ENCODE measurements around the gene POLR2H. TPM values are rescaled to one million over a fixed set of nuclear protein-coding genes. Genes with fewer than 3 reads are reported as not detected.
A peak's percentile ranks its signal among the peaks of the same experiment; 100 is the strongest.

POLR2H gene
- total RNA-seq, 1 donor from 2014 or later = 57.7 TPM

GRCh38 chr3:184362668-184363546 lies 1.4 kb downstream of the POLR2H start:
- Mint-ChIP-seq H3K36me3 (ENCODE audit: unreplicated experiment) (peaks cover 21% of the 10 kb centered on the region), H3K4me1 (ENCODE audit: unreplicated experiment) (peaks cover 42% of the 10 kb centered on the region), H3K27ac (ENCODE audit: unreplicated experiment) (peak overlapping the region; percentile 98), H3K27me3 (ENCODE audit: unreplicated experiment) (no peaks in the 10 kb centered on the region), H3K9me3 (ENCODE audit: unreplicated experiment) (no peaks in the 10 kb centered on the region), H3K4me3 (ENCODE audit: unreplicated experiment) (peak overlapping the region; percentile 96)
- TF ChIP-seq, protein P1, sequence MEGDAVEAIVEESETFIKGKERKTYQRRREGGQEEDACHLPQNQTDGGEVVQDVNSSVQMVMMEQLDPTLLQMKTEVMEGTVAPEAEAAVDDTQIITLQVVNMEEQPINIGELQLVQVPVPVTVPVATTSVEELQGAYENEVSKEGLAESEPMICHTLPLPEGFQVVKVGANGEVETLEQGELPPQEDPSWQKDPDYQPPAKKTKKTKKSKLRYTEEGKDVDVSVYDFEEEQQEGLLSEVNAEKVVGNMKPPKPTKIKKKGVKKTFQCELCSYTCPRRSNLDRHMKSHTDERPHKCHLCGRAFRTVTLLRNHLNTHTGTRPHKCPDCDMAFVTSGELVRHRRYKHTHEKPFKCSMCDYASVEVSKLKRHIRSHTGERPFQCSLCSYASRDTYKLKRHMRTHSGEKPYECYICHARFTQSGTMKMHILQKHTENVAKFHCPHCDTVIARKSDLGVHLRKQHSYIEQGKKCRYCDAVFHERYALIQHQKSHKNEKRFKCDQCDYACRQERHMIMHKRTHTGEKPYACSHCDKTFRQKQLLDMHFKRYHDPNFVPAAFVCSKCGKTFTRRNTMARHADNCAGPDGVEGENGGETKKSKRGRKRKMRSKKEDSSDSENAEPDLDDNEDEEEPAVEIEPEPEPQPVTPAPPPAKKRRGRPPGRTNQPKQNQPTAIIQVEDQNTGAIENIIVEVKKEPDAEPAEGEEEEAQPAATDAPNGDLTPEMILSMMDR (IDR thresholded peaks at IDR 0.05) = peak; percentile 66
- DNase-seq (ENCODE audit: extremely low spot score, unreplicated experiment) = peak; percentile 99

DNA sequence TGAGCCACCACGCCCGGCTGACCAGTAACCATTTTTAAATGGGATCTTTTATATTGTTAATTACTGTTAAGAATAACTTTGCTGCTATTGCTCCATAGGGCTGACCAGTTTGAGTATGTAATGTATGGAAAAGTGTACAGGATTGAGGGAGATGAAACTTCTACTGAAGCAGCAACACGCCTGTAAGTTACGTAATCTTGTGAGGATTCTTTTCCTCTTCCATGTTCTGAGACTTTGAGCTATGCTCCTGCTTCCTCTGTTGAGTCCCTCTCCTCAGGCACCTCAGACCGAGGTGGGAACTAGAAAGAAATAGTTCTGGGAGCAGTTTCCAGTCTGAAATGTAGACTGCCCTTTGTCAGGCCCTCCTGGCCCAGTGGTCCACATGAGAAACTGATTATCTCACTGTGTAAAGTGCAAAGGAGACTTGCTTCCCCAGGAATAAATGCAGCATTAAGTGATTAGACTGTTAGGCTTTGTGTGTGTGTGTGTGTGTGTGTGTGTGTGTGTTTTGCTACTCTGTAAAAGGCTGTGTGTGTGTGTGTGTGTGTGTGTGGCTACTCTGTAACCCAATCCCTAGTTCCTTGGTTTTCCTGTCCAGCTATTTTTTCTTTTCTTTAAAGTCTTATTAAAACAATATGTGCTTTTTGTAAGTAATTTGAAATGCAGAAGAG lies 5.2 kb downstream of the POLR2H start:
- Mint-ChIP-seq H3K9me3 (ENCODE audit: unreplicated experiment) (no peaks in the 10 kb centered on the region), H3K4me1 (ENCODE audit: unreplicated experiment) (peaks cover 58% of the 10 kb centered on the region), H3K27ac (ENCODE audit: unreplicated experiment) (peak overlapping the region; percentile 59), H3K27me3 (ENCODE audit: unreplicated experiment) (no peaks in the 10 kb centered on the region), H3K36me3 (ENCODE audit: unreplicated experiment) (peaks cover 38% of the 10 kb centered on the region), H3K4me3 (ENCODE audit: unreplicated experiment) (peak overlapping the region; percentile 14)
- DNase-seq (ENCODE audit: extremely low spot score, unreplicated experiment) = no peak
- TF ChIP-seq, protein P1 (IDR thresholded peaks at IDR 0.05) = no peak

- H3K9me3 Mint-ChIP-seq (ENCODE audit: unreplicated experiment) = no peaks in the 10 kb centered on the region
- peaks cover 38% of the 10 kb centered on the region for H3K36me3 Mint-ChIP-seq (ENCODE audit: unreplicated experiment)
- peaks cover 70% of the 10 kb centered on the region for H3K4me1 Mint-ChIP-seq (ENCODE audit: unreplicated experiment)
- no peak overlapping the region for H3K27ac Mint-ChIP-seq (ENCODE audit: unreplicated experiment)
- TF ChIP-seq, protein P1 (IDR thresholded peaks at IDR 0.05) = no peak
- no peak for DNase-seq (ENCODE audit: extremely low spot score, unreplicated experiment)
- H3K4me3 Mint-ChIP-seq (ENCODE audit: unreplicated experiment) = no peak overlapping the region
- no peaks in the 10 kb centered on the region for H3K27me3 Mint-ChIP-seq (ENCODE audit: unreplicated experiment)
Observed at GRCh38 chr3:184368116-184368515, 6.6 kb downstream of the POLR2H start.

- Mint-ChIP-seq H3K4me3 (ENCODE audit: unreplicated experiment) (no peak overlapping the region), H3K4me1 (ENCODE audit: unreplicated experiment) (peaks cover 72% of the 10 kb centered on the region), H3K27ac (ENCODE audit: unreplicated experiment) (peak overlapping the region; percentile 71), H3K27me3 (ENCODE audit: unreplicated experiment) (no peaks in the 10 kb centered on the region), H3K36me3 (ENCODE audit: unreplicated experiment) (peaks cover 38% of the 10 kb centered on the region), H3K9me3 (ENCODE audit: unreplicated experiment) (no peaks in the 10 kb centered on the region)
- DNase-seq (ENCODE audit: extremely low spot score, unreplicated experiment) = no peak
- TF ChIP-seq, protein P1 (IDR thresholded peaks at IDR 0.05) = no peak
Observed at GRCh38 chr3:184368586-184369183, 7.2 kb downstream of the POLR2H start.
